GM19023 (cell line): ENCODE data around the gene RNPEP.
A peak's percentile ranks its signal among the peaks of the same experiment; 100 is the strongest.
"Not testable (repeated sequence)": the region's sequence is repeated elsewhere in the genome, so short reads cannot be mapped to it uniquely, and the experiment has no call there.

Source experiments
- ATAC-seq: cut with Tn5 transposase; IDR thresholded peaks from one replicate; pipeline ENCODE4 v1.9.1; 2021; ENCODE audit warnings: mild to moderate bottlenecking, moderate library complexity; ENCODE audit not compliant: unreplicated experiment

RNPEP gene

GRCh38 chr1:201958348-201958747 is 24.1 kb upstream of the RNPEP start:
- ATAC-seq, result no peak

- not testable (repeated sequence) for ATAC-seq
These were observed 20.1 kb upstream of the RNPEP start for GRCh38 chr1:201962382-201962781.

- no peak for ATAC-seq
These were observed 18.2 kb upstream of the RNPEP start for GRCh38 chr1:201964261-201964660.

GRCh38 chr1:201966171-201966570 is 16.3 kb upstream of the RNPEP start:
- ATAC-seq, result no peak

GRCh38 chr1:201968202-201968925 is 14.1 kb upstream of the RNPEP start:
- no peak for ATAC-seq

GRCh38 chr1:201970334-201971159 is 11.9 kb upstream of the RNPEP start:
- no peak for ATAC-seq

GRCh38 chr1:201982082-201982622 is 296 bp upstream of the RNPEP start:
- peak; percentile 21 for ATAC-seq

GRCh38 chr1:201983380-201983805 is 945 bp downstream of the RNPEP start:
- no peak for ATAC-seq

GRCh38 chr1:201984446-201984845 is 2.0 kb downstream of the RNPEP start:
- ATAC-seq, result no peak

GRCh38 chr1:201985355-201985754 is 2.9 kb downstream of the RNPEP start:
- ATAC-seq, result no peak

- ATAC-seq, result no peak
These were observed 6.2 kb downstream of the RNPEP start for GRCh38 chr1:201988601-201989000.

- no peak for ATAC-seq
These were observed 7.1 kb downstream of the RNPEP start for GRCh38 chr1:201989354-201990128.

GRCh38 chr1:201990427-201990826 is 8.0 kb downstream of the RNPEP start:
- no peak for ATAC-seq

GRCh38 chr1:201999625-202000238 is 17.3 kb downstream of the RNPEP start:
- ATAC-seq, result no peak

GRCh38 chr1:202002507-202002906 is 20.1 kb downstream of the RNPEP start:
- ATAC-seq, result no peak

GRCh38 chr1:202004711-202005110 is 22.3 kb downstream of the RNPEP start:
- no peak for ATAC-seq

- ATAC-seq, result no peak
These were observed 23.5 kb downstream of the RNPEP start for GRCh38 chr1:202005958-202006357.

GRCh38 chr1:202007304-202007703 is 24.9 kb downstream of the RNPEP start:
- ATAC-seq, result no peak

GRCh38 chr1:202007805-202008489 is 25.5 kb downstream of the RNPEP start:
- ATAC-seq, result no peak
